HG02943 (cell line): ENCODE results near the gene CYB5R3.
"Not testable (repeated sequence)": the region's sequence is repeated elsewhere in the genome, so short reads cannot be mapped to it uniquely, and the experiment has no call there.

Experiments used
- ATAC-seq: cut with Tn5 transposase; IDR thresholded peaks from one replicate; pipeline ENCODE4 v1.9.1; 2021; ENCODE audit warnings: mild to moderate bottlenecking, low read depth, moderate library complexity; ENCODE audit not compliant: unreplicated experiment

CYB5R3 gene

GRCh38 chr22:42626951-42627625, 22.1 kb downstream of the CYB5R3 start:
- no peak for ATAC-seq

DNA sequence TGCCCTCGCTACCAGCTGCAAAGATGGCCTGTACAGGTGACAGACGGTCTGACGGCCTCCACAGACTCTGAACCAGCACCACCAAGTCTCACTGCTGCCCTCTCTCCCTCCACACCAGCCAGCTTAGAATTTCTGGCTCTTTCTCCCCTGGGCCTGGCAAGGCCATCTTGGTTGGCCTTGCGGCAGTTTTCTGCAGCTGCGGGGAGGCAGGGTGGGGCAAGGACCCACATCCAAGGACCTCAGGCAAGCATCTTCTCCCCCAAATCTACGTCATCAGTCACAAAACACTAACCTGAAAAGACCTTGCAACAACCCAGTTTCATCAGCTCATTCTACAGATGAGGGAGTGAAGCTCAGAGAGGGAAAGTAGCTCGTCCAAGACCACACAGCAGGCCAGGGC, 22.8 kb downstream of the CYB5R3 start:
- no peak for ATAC-seq

DNA sequence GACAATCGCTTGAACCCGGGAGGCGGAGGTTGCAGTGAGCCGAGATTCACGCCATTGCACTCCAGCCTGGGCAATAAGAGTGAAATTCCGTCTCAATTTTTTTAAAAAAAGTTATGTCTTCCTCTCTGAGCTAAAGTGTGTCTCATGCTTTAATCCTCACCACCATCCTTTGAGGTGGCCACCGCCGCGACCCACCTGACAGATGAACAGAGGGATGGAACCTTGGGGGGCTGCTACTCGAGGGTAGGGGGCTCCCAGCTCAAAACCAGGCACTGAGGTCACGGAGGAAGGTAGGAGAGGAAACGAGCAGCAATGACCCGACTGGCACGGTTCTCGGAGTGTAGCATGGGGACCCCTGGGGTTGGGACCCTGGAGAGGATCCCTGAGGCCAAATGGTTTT, 23.8 kb downstream of the CYB5R3 start:
- no peak for ATAC-seq

- no peak for ATAC-seq
Observed at GRCh38 chr22:42624551-42625106, 24.6 kb downstream of the CYB5R3 start.

GRCh38 chr22:42623756-42624441, 25.3 kb downstream of the CYB5R3 start:
- no peak for ATAC-seq

DNA sequence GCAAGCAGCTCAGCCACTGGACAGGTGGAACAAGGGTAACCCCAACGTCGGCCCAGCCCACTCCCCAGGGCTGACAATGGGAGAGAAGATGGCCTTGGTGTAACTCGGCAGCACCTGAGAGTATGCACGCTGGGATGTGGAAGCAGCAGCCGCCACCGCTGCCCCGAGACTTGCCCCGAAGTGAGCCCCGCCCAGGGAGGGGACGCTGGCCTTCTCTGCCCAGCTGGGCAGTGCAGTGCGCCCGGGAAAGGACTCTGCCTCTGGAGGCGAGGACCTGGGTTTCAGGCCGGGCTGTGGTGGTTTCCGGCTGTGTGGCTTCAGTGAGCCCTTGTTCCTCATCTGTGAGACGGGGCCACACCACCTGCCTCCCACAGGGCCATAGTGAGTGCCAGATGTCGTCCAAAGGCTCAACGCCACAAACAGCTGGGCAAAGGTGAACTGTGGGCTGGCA, 25.9 kb downstream of the CYB5R3 start:
- no peak for ATAC-seq

- no peak for ATAC-seq
Observed at GRCh38 chr22:42622061-42622710, 27.0 kb downstream of the CYB5R3 start.

GRCh38 chr22:42621505-42622002, 27.6 kb downstream of the CYB5R3 start:
- ATAC-seq = no peak

- ATAC-seq = no peak
Observed at GRCh38 chr22:42620084-42620483, 29.1 kb downstream of the CYB5R3 start.

GRCh38 chr22:42619261-42620063, 29.7 kb downstream of the CYB5R3 start:
- no peak for ATAC-seq

GRCh38 chr22:42617155-42617983, 31.8 kb downstream of the CYB5R3 start:
- no peak for ATAC-seq

- ATAC-seq = not testable (repeated sequence)
Observed at GRCh38 chr22:42615860-42616175, 33.4 kb downstream of the CYB5R3 start.

DNA sequence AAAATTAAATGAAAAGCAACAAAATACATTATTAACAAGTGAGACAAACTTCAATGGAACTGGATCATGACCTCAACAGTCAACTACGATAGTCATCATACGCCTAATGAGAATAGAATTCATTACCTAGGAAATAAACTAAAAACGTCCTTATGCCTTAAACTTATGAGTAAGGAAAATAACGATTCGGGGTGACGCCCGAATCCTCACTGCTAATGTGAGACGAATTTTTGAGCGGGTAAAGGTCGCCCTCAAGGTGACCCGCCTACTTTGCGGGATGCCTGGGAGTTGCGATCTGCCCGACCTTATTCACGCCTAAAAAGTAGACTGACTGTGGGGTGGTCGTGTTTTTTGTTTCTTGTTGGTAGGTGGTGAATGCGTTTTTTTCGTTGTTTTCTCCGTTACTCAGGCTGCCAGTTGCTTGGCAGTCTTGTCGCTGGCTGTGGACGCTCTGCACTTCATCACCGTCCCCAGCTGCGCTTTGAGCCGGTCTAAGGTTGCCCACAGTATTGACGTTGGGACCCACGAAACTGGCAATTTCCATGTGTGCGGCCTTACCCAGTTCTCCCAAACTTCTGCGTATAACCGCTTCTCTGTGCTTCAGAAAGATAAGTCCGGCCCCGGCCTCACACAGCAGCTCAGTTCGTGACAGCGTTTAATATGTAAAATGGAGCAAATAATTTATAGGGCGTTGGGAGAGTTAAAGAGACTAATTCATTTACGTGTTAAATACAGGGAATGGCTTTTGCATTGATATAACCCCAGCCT, 33.9 kb downstream of the CYB5R3 start:
- peak; percentile 58 for ATAC-seq

DNA sequence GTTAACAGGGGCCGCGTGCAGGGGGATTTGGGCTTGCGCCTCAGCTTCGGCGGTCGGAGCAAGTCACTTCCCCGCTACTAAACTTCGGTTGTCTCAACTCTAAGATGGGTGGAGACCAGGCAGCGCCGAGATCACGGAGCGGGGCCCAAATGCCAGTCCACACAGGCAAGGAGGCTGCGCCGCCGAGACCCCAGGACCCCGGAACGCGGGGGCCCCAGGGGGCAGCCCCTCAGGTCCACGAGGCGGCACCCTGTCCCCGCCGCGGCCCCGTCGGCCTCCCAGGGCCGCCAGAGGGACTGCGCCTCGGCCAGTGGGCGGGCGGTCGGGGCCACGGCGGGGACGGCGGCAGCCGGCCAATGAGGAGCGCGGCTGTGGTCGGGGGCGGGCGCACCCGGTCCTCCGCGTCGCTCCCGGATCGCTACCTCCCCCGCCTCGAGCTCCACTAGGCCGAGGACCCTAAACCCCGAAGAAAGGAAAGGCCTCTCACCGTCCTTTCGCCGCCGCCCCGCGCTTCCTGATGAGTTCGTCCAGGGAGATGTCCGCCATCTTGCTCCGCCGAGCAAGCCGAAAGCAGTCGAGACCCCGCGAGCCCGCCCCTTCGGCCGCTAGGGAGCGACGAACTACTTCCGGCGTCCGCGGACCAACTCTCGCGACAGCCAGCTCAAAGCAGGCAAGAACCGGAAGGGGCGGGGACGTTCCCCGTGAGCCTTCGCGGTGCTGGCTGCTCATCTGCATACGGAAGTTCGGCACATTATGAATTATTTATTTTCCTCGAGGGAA, 34.7 kb downstream of the CYB5R3 start, which contains the start of gene POLDIP3:
Gene POLDIP3 (minus strand): TSS at position 572 of the 780 bp plus-strand sequence. CDS start 26 bp downstream, at position 546.
- ATAC-seq = peak; percentile 72

- ATAC-seq = no peak
Observed at GRCh38 chr22:42613872-42614301, 35.3 kb downstream of the CYB5R3 start.

DNA sequence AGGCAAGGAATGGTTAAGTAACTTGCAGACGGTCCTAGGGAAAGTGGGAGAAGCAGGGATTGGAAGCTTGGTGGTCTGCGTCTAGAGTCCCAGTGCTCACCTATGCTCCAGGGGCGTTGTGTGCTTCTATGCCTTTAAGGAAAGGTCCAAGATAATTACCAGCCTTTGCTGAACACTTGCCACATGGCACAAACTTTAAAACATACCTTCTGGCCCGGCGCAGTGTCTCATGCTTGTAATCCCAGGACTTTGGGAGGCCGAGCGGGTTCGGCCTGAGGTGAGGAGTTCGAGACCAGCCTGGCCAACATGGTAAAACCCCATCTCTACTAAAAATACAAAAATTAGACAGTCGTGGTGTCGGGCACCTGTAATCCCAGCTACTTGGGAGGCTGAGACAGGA, 36.9 kb downstream of the CYB5R3 start:
- ATAC-seq = no peak

GRCh38 chr22:42611051-42611450, 38.1 kb downstream of the CYB5R3 start:
- no peak for ATAC-seq

GRCh38 chr22:42610186-42610585, 39.0 kb downstream of the CYB5R3 start:
- ATAC-seq = no peak
